CD4-positive, alpha-beta T cell (primary cell): ENCODE measurements around the gene GRAP. TPM values are rescaled to one million over a fixed set of nuclear protein-coding genes. Genes with fewer than 3 reads are reported as not detected.
A peak's percentile ranks its signal among the peaks of the same experiment; 100 is the strongest.

Source experiments
- ATAC-seq: fragments of 200-7000 bp; cut with Tn5 transposase; one replicate; pipeline ENCODE4 v1.10.0; 2022; ENCODE audit warnings: mild to moderate bottlenecking; ENCODE audit not compliant: poor library complexity
- CTCF ChIA-PET: fragments of 350-600 bp; sonication (Branson Sonifier 250); formaldehyde crosslinking; loops from one replicate; lab custom pipeline; 2021; ENCODE audit warnings: antibody characterized with exemption, inconsistent platforms; lab: Charles Lee
- POLR2A ChIA-PET: fragments of 350-600 bp; sonication (Branson Sonifier 250); formaldehyde crosslinking; loops from one replicate; lab custom pipeline; 2021; ENCODE audit warnings: antibody characterized with exemption, inconsistent platforms; lab: Charles Lee
- DNase-seq, 14 experiments: peaks; one replicate each; pipeline ENCODE4 v3.0.0-alpha.2; 2013 to 2020; ENCODE audit warnings: mixed read lengths in 2 of 14
- H3K27ac ChIP-seq, 2 donors: one replicate each; pipeline versions ENCODE4 v1.5.1 to v1.7.0; 2013; ENCODE audit warnings: low read length in 2 of 2, low read depth in 1 of 2, mild to moderate bottlenecking in 1 of 2
- H3K27me3 ChIP-seq, 2 experiments: 1 replicate in 1 of 2; 2 replicates in 1 of 2; pipeline versions ENCODE4 v1.6.1 to v1.7.0; 2013; ENCODE audit warnings: low read length in 2 of 2, control low read depth in 1 of 2, mild to moderate bottlenecking in 1 of 2, moderate library complexity in 1 of 2; ENCODE audit not compliant: insufficient read depth in 2 of 2, control insufficient read depth in 1 of 2
- H3K36me3 ChIP-seq: one replicate; pipeline ENCODE4 v1.6.1; 2013; ENCODE audit warnings: low read length, control low read depth; ENCODE audit not compliant: insufficient read depth
- H3K4me1 ChIP-seq: one replicate; pipeline ENCODE4 v1.6.1; 2013; ENCODE audit warnings: low read length, control low read depth; ENCODE audit not compliant: insufficient read depth
- H3K4me3 ChIP-seq: one replicate; pipeline ENCODE4 v1.5.1; 2013; ENCODE audit warnings: mild to moderate bottlenecking, low read length, moderate library complexity
- H3K9me3 ChIP-seq, 2 experiments: 1 replicate in 1 of 2; 2 replicates in 1 of 2; pipeline versions ENCODE4 v1.6.1 to v1.7.0; 2013; ENCODE audit warnings: low read length in 2 of 2, mild to moderate bottlenecking in 2 of 2, control low read depth in 1 of 2, moderate library complexity in 1 of 2; ENCODE audit not compliant: control insufficient read depth in 1 of 2, insufficient read depth in 1 of 2
- H3K27ac Mint-ChIP-seq: one replicate; pipeline ENCODE4 v1.8.0; 2020; ENCODE audit warnings: mixed read lengths
- H3K27me3 Mint-ChIP-seq: one replicate; pipeline ENCODE4 v1.8.0; 2021; ENCODE audit warnings: mixed read lengths
- H3K36me3 Mint-ChIP-seq: one replicate; pipeline ENCODE4 v1.8.0; 2021; ENCODE audit warnings: low read depth, mixed read lengths
- H3K4me1 Mint-ChIP-seq: one replicate; pipeline ENCODE4 v1.8.0; 2021; ENCODE audit warnings: low read depth, mixed read lengths
- H3K4me3 Mint-ChIP-seq: one replicate; pipeline ENCODE4 v1.8.0; 2020; ENCODE audit warnings: mild to moderate bottlenecking, mixed read lengths
- H3K9me3 Mint-ChIP-seq: one replicate; pipeline ENCODE4 v1.8.0; 2020; ENCODE audit warnings: mixed read lengths
- intact Hi-C, 2 experiments: fragments of 100-400 bp; cut with DNase I in 1 of 2; cut with micrococcal nuclease in 1 of 2; formaldehyde crosslinking; loops; one replicate each; pipeline versions ENCODE4 v1.15.1 to v1.9.0; 2023 to 2025; cut with DNase I, micrococcal nuclease
- total RNA-seq, 174 experiments: library from RNA in 2 of 174; stranded (reverse) in 2 of 174; gene quantifications; one replicate each; pipeline ENCODE4 v1.2.3 and lab custom pipeline; 2021 to 2026
- TF ChIP-seq, protein P1 (sequence below): fragments of 200-600 bp; IDR thresholded peaks from one replicate; pipeline ENCODE4 v1.8.0; 2022; ENCODE audit warnings: antibody characterized with exemption, mild to moderate bottlenecking

GRAP gene
- total RNA-seq, 2 experiments from 2014 or later, result 20.1 to 20.4 TPM

DNA sequence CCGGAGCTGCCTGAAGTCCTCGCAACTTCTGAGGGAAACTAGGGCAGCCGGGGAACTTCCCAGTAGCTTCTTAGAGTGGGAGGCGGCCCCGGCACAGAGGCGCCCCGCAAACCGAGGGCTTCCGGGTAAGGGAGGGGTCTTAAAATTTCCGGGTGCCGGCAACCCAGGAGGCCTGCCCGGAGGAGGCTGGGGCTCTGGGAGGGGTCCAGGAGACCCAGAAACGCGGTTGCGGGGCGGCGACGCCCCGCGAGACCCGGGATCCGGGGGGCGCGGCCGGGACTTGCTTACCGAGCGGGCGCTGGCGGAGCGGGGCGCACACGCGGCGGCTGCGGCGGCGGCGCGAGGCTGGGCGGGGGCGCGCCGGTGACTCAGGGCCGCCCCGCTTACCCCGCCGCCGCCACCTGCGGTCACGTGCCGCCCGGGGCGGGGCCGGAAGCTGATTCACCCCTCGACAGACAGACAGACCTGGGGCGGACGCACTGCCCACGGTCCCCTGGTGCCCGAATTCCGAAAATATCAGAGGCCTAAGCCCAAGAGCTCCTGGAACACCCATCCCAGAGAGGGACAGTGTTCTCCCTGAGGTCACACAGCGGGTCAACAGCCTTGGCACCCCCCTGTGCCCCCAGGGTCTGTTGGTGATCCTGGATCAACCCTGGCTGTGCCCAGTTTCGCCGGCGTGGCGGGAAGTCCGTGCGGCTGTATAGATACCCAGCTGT, 42.2 kb downstream of the GRAP start, which contains the start of gene FAM83G:
Gene FAM83G, minus strand, starts transcription at position 344 of the 716 bp plus-strand sequence. CDS start 723 bp downstream, outside the sequence.
- H3K4me1 Mint-ChIP-seq, result peaks cover 30% of the 10 kb centered on the region
- Histone ChIP-seq H3K36me3 (peaks cover 5% of the 10 kb centered on the region), H3K27ac (peak within 1 kb of the TSS; percentile 79 to 85), H3K9me3 (no peaks in the 10 kb centered on the region), H3K4me3 (peak within 1 kb of the TSS; percentile 67), H3K4me1 (peaks cover 55% of the 10 kb centered on the region), H3K27me3 (no peaks in the 10 kb centered on the region)
- H3K36me3 Mint-ChIP-seq, result no peaks in the 10 kb centered on the region
- TF ChIP-seq, protein P1, sequence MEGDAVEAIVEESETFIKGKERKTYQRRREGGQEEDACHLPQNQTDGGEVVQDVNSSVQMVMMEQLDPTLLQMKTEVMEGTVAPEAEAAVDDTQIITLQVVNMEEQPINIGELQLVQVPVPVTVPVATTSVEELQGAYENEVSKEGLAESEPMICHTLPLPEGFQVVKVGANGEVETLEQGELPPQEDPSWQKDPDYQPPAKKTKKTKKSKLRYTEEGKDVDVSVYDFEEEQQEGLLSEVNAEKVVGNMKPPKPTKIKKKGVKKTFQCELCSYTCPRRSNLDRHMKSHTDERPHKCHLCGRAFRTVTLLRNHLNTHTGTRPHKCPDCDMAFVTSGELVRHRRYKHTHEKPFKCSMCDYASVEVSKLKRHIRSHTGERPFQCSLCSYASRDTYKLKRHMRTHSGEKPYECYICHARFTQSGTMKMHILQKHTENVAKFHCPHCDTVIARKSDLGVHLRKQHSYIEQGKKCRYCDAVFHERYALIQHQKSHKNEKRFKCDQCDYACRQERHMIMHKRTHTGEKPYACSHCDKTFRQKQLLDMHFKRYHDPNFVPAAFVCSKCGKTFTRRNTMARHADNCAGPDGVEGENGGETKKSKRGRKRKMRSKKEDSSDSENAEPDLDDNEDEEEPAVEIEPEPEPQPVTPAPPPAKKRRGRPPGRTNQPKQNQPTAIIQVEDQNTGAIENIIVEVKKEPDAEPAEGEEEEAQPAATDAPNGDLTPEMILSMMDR, result no peak
- DNase-seq, result peak; percentile 67 to 94 (median 88)
- POLR2A ChIA-PET, result interaction anchor here (0.6 to 2.1 kb wide), 11 partner anchors 10 to 146 kb away, joined by 3 to 10 read pairs (median 5); partner anchors contain the start of gene PRPSAP2
- peak; percentile 73 for ATAC-seq
- intact Hi-C loops, result loop anchor here in 1 of 2 experiments (5.0 to 10.0 kb wide), 5 partner anchors 37 to 360 kb away; partner anchors contain the start of genes B9D1 and PRPSAP2
- no peaks in the 10 kb centered on the region for H3K27me3 Mint-ChIP-seq
- H3K27ac Mint-ChIP-seq, result peak within 1 kb of the TSS; percentile 83
- peak within 1 kb of the TSS; percentile 97 for H3K4me3 Mint-ChIP-seq
- no peaks in the 10 kb centered on the region for H3K9me3 Mint-ChIP-seq
- CTCF ChIA-PET, result interaction anchor here (0.6 to 1.7 kb wide), 3 partner anchors 21 to 788 kb away, joined by 3 to 6 read pairs (median 5); no protein-coding TSS in a partner anchor

DNA sequence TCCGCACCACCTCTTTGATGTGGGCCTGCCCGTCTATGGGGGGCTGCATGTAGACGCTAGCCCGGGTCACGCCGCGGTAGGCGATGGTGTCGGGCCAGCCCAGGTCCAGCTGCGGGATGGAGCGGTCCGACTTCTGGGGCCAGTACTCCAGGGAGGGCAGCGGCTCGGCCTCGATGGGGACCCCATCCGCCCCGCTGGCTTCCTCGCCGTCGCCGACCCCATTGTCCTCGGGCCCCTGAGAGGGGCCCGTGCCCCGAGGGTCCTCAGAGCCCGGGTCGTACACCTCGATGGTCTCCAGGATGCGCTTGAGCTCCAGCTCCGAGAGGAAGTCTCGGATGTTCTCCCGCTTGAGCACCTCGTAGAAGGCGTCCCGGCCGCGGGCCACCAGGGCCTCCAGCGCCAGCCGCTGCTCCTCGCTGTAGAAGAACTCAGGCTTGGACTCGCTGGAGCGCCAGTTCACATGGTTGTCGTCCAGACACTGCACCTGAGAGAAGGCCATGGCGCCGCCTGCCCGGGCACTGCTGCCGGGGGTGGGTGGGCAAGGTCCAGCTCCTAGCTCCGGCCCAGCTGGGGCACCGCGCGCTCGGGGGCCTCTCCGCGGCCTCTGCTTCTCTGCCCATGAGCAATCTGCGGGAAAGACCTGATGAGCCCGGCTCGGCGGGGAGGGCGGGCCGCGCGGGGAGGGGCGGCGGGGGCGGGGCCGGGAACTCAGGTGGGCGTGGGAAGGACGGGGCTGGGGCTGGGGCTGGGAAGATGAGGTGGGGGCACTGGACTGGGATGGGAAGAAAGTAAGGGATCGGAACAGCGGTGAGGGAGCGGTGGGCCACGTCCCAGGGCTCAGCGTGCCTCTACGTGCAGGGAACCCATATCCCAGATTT, 43.0 kb downstream of the GRAP start:
- ChIA-PET CTCF (interaction anchor here (0.6 to 1.7 kb wide), 4 partner anchors 21 to 787 kb away, joined by 3 to 6 read pairs (median 4); no protein-coding TSS in a partner anchor), POLR2A (interaction anchor here (0.6 to 2.1 kb wide), 11 partner anchors 9 to 146 kb away, joined by 3 to 11 read pairs (median 5); partner anchors contain the start of gene PRPSAP2)
- no peaks in the 10 kb centered on the region for H3K9me3 Mint-ChIP-seq
- H3K4me1 Mint-ChIP-seq, result peaks cover 30% of the 10 kb centered on the region
- Histone ChIP-seq H3K9me3 (no peaks in the 10 kb centered on the region), H3K4me3 (peak overlapping the region; percentile 67), H3K27ac (peak overlapping the region; percentile 18 to 85), H3K27me3 (no peaks in the 10 kb centered on the region), H3K4me1 (peaks cover 55% of the 10 kb centered on the region), H3K36me3 (peaks cover 5% of the 10 kb centered on the region)
- peak overlapping the region; percentile 83 for H3K27ac Mint-ChIP-seq
- no peaks in the 10 kb centered on the region for H3K27me3 Mint-ChIP-seq
- H3K4me3 Mint-ChIP-seq, result peak overlapping the region; percentile 97
- no peaks in the 10 kb centered on the region for H3K36me3 Mint-ChIP-seq
- DNase-seq, result peak in 11 of 14 experiments; percentile 10 to 69 (median 35)
- intact Hi-C loops, result loop anchor here in 1 of 2 experiments (5.0 to 10.0 kb wide), 3 partner anchors 46 to 361 kb away; partner anchors contain the start of gene B9D1
- ATAC-seq, result peak; percentile 15
- TF ChIP-seq, protein P1, result no peak
